GM19035 (cell line): Measurements from ENCODE around the gene MAPK10.
"Not testable (repeated sequence)": the region's sequence is repeated elsewhere in the genome, so short reads cannot be mapped to it uniquely, and the experiment has no call there.

ENCODE experiments used
- ATAC-seq: cut with Tn5 transposase; IDR thresholded peaks from one replicate; pipeline ENCODE4 v1.9.1; 2021; ENCODE audit not compliant: unreplicated experiment

The MAPK10 gene

GRCh38 chr4:86218746-86219473, 140.9 kb downstream of the MAPK10 start:
- ATAC-seq: no peak

DNA sequence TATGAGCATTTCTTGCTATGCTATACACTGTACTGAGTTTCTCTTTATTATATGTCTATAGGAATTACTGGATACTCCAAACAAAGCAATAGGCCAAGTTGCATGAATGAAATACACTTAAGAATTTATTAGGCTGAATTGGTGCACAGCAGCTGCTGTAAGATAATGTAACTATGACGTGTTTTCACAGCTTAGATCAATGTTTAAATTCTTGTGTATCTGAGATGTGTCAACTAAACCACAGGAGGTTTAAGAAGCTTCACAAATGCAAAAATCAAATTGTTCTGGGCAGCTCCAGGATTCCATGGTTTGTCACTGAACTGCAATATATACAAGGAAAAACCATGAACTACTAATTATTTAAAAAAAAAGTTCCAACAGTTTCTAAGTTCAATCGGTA, 156.7 kb downstream of the MAPK10 start:
- no peak for ATAC-seq

- ATAC-seq: no peak
Measured at GRCh38 chr4:86185659-86186058, 174.2 kb downstream of the MAPK10 start.

- no peak for ATAC-seq
Measured at GRCh38 chr4:86184901-86185285, 175.0 kb downstream of the MAPK10 start.

- no peak for ATAC-seq
Measured at GRCh38 chr4:86184216-86184900, 175.5 kb downstream of the MAPK10 start.

DNA sequence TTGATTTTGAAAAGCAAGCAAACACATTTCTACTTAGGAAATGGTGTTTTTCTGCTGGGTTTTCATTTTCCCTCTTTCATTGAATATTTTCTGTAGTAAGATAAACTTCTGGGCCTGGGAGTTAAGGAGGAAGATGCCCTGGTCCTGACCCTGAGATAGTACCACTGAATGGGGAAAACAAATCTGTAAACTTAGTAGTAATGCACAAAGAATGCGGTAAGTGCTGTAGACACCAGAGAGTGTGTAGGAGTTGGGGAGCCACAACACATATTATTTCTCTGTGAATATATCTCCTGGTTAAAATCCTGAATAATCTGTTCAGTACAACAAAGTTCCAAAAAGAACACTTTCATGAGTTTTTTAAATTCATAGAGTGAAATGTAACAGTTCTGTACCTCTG, 178.3 kb downstream of the MAPK10 start:
- no peak for ATAC-seq

- ATAC-seq: no peak
Measured at GRCh38 chr4:86178211-86178610, 181.6 kb downstream of the MAPK10 start.

GRCh38 chr4:86174506-86174905, 185.3 kb downstream of the MAPK10 start:
- ATAC-seq: no peak

- ATAC-seq: not testable (repeated sequence)
Measured at GRCh38 chr4:86168335-86168734, 191.5 kb downstream of the MAPK10 start.

DNA sequence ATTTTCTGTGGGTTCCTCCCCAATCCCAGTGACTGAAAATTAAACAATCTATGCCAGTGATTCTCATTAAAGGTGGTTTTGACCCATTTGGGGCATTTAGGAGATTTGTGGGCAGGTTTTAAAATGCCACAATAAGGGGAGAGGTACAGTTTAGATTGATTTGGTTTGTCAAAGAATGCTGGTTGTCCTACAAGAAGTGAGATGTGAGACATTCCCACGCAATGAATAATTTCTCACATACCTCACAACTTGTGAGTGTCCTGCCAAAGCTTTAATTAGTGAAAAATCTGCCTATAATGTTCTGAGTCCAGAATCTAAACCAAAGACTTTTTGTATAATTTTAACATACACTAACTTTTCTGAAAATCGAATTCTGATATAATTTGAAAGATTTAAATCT, 199.4 kb downstream of the MAPK10 start:
- ATAC-seq: no peak

- ATAC-seq: no peak
Measured at GRCh38 chr4:86159216-86159615, 200.6 kb downstream of the MAPK10 start.

DNA sequence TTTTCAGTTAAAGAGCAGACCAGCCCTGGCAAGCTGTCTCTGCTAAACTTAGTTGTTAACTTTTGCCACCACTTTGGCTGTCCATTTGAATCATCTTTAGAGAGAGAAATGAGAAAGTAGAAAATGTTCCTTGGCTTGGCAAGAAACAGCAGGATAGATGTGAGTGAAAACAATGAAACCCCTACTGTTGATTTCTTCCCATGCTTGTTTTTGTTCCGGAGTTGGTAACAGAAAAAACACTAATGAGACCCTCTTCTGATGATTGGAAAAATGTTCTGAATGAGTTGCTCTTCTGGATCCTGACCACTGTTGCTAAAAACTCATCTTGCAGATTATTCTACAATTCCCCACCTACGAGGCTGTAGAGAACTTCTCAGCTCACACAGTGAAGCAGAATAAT, 203.3 kb downstream of the MAPK10 start:
- no peak for ATAC-seq

- ATAC-seq: no peak
Measured at GRCh38 chr4:86155766-86156165, 204.1 kb downstream of the MAPK10 start.

DNA sequence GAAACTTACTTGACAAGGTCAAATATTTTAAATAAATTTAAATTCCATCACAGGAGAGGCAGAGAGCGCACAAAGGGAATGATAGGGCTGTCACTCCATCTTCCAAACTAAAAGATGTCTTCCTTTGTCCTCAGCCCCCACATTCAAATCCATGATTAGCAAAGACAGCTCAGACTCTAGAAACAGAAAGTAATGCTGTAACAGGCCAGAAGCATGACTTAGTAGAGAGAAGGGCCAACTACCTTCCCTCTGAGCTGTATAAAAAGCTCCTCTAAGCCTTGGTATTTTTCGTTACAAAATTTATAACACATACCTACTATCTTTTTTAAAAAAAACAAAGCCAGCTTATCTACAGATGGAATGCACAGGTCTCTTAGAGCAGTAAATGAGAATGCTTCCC, 207.4 kb downstream of the MAPK10 start:
- no peak for ATAC-seq

DNA sequence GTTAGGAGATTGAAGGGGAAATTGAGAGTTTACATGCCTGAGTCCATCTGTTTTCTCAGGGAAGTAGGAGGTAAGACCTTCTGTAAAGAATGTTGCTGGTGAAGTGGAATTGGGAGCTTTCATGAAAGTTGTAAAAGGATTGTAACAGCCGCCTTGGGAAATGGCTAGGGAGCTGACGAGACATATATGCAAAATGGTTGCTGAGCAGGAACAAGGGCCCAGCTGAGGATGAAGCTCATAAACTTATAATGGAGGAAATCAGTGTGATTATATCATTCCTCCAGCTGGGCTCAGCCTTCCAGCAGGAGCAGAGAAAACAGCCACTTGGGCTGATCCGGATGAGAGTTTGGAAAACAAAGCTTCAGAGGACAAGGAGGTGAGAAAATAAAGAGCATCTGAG, 208.7 kb downstream of the MAPK10 start:
- ATAC-seq: no peak

DNA sequence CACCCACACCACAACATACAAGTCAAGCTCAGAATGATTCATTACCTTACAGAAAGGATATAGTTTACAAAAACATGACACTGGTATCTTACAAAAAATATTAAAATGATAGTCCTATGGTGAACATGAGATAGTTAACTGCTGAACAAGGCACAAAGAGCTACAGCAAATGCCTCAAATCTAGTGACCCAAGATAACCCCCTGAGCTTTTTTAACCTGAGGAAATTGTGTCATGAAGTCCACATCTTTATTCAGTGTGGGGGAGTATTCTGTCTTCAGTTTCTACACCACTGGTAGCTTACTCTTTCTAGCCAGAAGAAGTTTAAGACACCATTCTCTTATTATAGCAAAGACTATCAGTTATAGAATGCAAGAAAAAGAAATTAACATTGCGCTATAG, 218.7 kb downstream of the MAPK10 start:
- ATAC-seq: no peak

GRCh38 chr4:86132468-86132867, 227.4 kb downstream of the MAPK10 start:
- no peak for ATAC-seq

DNA sequence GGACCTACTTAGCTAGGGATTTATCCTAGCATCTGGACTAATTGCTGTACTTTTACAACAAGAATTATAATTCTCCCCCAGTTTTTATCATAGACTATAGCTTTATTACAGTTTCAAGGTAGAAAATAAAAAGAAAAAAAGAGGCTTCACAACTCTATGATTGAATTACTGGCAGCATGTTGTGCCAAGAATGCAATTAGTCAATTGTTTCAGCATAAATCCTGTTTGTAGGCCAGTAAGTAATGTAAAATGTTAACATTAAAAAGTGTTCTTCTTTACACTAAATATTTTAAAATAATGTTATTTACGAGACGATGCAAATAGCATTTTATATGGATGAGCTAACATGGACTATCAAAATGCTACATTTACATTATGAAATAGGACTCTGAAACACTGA, 228.4 kb downstream of the MAPK10 start:
- no peak for ATAC-seq

DNA sequence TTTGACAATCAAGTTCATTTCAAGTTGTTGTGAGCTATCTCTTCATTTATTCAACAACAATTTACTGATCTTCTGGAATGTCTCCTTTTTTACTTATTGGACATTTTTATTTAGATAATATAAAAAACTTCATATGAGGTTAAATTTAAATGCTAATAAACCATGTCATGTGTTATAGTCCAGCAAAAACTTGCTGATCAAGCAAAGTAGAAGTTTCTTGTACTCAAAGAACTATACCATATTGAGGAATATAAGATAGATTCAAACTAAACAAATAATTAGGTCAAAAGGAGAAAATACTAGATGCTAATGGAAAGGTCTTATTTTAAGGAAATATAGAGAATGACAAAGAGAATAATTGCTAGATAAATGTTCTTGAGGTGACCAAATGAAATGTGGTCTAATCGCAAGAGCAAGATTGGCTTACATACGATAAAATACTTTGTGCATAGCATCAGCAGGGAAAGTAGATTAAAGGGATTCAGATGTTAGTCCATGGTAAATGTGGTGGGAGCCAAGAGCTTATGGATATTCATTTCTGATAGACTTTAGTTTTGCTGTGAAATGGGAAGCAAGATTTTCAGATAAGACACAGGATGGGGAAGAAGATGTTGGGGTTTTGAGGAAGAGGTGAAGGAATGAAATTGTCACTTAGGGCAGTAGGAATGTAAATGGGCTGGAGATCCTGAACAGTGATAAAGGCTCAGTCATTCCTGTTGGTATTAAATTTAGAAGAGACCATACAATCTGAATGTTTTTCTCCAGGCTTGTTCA, 229.5 kb downstream of the MAPK10 start:
- no peak for ATAC-seq

DNA sequence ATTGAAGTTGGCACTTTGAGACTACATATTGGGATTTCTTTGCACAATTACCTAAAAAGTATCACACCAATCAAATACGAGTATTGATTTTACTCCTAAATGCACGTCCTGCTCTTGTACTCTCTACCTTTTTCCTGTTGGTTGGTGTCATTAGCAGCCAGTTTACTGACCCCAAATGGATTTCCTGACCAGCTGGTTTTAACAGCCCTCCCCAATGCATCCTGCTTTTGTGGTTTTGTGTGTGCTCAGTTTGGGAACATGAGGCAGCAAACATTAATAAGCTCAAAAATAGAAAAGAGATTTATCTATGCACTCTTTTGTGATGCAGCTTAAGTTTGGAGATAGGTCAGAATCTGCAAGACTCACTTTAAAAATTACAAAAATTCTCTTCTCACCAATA, 230.3 kb downstream of the MAPK10 start:
- no peak for ATAC-seq

DNA sequence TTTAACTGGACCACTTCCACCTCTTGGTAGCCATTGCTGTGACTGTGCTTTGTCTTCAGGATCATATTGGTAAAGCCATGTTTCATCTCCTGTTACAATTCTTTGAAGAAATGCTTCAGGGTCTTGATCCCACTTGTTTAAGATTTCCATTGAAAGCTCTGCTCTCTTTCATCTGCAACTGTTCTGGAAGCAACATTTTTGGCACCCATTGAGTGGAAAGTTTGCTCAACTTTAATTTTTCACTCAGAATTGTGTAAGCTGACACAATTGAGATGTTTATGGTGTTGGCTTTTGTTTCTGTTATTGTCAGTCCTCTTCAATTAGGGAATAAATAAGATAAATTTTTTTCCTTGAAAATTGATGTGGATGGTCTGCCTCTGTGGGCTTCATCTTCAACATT, 237.4 kb downstream of the MAPK10 start:
- ATAC-seq: no peak

DNA sequence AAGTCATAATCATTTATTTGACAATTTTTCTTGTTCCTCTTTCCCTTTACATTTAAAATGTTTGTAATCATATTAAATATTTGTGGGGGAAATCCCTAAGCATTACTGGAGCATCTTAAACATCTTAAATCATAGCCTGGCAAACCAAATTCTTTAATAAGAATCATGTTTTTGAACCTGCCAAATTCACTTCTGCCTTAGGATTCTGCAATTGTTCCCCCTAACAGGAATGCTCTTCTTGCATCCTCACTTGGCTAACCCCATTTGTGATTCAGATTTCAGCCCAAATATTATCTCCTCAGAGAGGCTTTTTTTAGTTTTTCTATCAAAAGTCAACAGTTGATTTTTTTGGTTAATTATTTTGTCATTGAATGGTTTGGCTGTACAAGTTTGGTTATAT, 241.1 kb downstream of the MAPK10 start:
- no peak for ATAC-seq
